ENCODE measurements around the gene EXOC3L1. TPM values are rescaled to one million over a fixed set of nuclear protein-coding genes. Genes with fewer than 3 reads are reported as not detected.

Gene EXOC3L1
- total RNA-seq, 1 experiment from 2014 or later: 4.0 TPM

GRCh38 chr16:67202426-67202825 is 12.5 kb upstream of the EXOC3L1 start (continued):
- TF ChIP-seq ATF2 (CRISPR knock-in tag; IDR thresholded peaks at IDR 0.05; ENCODE audit: borderline replicate concordance, low read depth) (no peak), USF1 (CRISPR knock-in tag; IDR thresholded peaks at IDR 0.05) (no peak), NR2C2 (CRISPR knock-in tag; IDR thresholded peaks at IDR 0.05) (no peak), TEAD4 (CRISPR knock-in tag; IDR thresholded peaks at IDR 0.05) (no peak), CREB1 (CRISPR knock-in tag; IDR thresholded peaks at IDR 0.05) (no peak), ZNF138 (CRISPR knock-in tag; conservative IDR thresholded peaks at IDR 0.05) (no peak), CDX4 (CRISPR knock-in tag; IDR thresholded peaks at IDR 0.05; ENCODE audit: borderline replicate concordance) (no peak), SMAD4 (CRISPR knock-in tag; IDR thresholded peaks at IDR 0.05) (no peak)

- H3K27ac Mint-ChIP-seq: no peak overlapping the region
- TF ChIP-seq TEAD4 (CRISPR knock-in tag; IDR thresholded peaks at IDR 0.05) (no peak), SMAD3 (CRISPR knock-in tag; IDR thresholded peaks at IDR 0.05; ENCODE audit: borderline replicate concordance) (no peak), FOXP1 (CRISPR knock-in tag; IDR thresholded peaks at IDR 0.05; ENCODE audit: borderline replicate concordance) (no peak), ZMAT4 (CRISPR knock-in tag; IDR thresholded peaks at IDR 0.05) (no peak), FOXJ3 (CRISPR knock-in tag; IDR thresholded peaks at IDR 0.05; ENCODE audit: borderline replicate concordance) (no peak), AFF4 (CRISPR knock-in tag; IDR thresholded peaks at IDR 0.05; ENCODE audit: borderline replicate concordance) (no peak), ETV6 (CRISPR knock-in tag; IDR thresholded peaks at IDR 0.05) (no peak), OVOL2 (CRISPR knock-in tag; IDR thresholded peaks at IDR 0.05; ENCODE audit: borderline replicate concordance) (no peak), STAT6 (CRISPR knock-in tag; conservative IDR thresholded peaks at IDR 0.05; ENCODE audit: low read depth) (no peak)
- no peak overlapping the region for H3K4me3 Mint-ChIP-seq
- peaks cover 8% of the 10 kb centered on the region for H3K36me3 Mint-ChIP-seq
- peaks cover 9% of the 10 kb centered on the region for H3K4me1 Mint-ChIP-seq
- DNase-seq (ENCODE audit: low spot score) (no peak), ATAC-seq (no peak)
- no peaks in the 10 kb centered on the region for H3K9me3 Mint-ChIP-seq
- ChIA-PET CTCF (interaction anchor here (0.6 to 1.8 kb wide), 6 partner anchors 17 to 184 kb away, joined by 3 to 7 read pairs (median 4); no protein-coding TSS in a partner anchor), POLR2A (no interaction called here)
- H3K27me3 Mint-ChIP-seq (ENCODE audit: low read depth): no peaks in the 10 kb centered on the region
These were observed 11.7 kb upstream of the EXOC3L1 start for GRCh38 chr16:67201411-67202345.
